GM21723 (cell line): ENCODE data around the gene CDH8.

Experiments used
- ATAC-seq: cut with Tn5 transposase; IDR thresholded peaks from one replicate; pipeline ENCODE4 v1.9.1; 2021; ENCODE audit warnings: mild to moderate bottlenecking, moderate library complexity; ENCODE audit not compliant: unreplicated experiment

The CDH8 gene

DNA sequence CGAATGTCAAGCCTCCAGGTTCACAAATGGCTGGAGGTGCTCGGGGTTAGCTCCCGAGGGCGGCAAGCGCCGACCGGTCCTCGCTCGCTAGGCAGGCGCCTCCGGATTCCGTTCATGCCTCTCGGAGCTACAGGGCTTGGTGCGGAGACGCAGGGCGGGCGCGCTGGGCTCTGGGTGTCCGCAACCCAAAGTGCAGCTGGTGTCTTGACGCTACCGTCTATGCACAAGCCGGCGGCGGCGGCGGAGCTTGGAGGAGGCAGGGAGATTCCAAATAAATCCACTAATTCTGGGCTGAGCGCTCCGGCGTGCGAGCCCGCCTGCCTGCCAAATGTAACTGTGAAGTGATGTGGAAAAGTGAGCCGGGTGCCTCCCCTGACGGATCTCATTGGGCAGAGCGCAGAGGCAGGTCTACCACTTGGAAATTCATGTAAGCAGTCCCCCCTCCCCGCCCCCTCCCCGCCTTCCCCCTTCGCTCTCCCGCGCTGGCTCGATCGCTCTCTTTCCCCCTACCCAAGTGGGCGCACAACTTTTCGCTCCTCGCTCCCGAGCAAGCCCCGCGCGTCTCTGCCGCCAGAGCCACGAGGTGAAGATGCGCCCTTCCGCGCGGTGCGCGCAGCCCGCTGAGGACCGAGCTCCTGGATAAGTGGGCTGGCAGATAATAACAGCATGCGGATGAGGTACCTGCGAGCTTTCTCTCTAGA is at the start of gene CDH8:
TSS of gene CDH8 (minus strand) at position 338 of the 701 bp plus-strand sequence. CDS start 15,035 bp downstream, outside the sequence.
- ATAC-seq: no peak

DNA sequence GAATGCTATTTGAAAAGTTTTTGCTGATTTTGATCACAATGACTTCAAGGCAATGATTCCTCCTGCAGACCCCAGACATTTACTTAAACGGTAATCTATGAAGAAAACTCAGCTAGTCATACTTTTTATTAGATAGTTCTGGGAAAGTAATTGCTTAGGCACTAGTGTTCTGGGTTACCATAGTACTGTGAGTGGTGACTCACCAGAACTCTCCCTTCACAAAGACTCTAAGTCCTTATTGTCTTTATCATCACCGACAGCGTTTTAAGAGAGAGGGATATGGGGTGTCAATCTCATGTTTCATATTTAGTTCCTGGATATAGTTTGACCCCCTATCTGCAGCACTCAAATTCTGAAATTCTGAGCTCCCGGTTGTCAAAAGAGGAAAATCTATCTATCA is 43.0 kb upstream of the CDH8 start:
- ATAC-seq: no peak

DNA sequence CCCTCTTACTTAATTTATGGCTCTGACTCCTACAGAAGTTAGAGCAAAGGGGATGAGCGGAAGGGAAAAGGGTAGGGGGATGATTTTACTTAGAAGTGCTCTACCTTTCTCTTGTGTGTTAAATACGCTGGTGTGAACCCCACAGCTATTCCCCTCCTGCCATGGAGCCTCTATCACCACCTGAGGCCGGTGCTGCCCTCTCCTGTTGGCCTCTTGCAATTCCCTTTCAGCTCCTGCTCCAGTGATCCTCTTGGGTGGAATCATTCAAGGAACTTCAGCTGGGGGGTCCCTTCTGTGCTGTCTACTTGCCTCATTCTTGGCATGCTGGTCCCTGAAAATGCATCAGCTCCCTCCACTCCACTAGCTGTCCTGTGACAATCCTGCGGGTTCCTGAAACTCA is 41.8 kb upstream of the CDH8 start:
- ATAC-seq: no peak

DNA sequence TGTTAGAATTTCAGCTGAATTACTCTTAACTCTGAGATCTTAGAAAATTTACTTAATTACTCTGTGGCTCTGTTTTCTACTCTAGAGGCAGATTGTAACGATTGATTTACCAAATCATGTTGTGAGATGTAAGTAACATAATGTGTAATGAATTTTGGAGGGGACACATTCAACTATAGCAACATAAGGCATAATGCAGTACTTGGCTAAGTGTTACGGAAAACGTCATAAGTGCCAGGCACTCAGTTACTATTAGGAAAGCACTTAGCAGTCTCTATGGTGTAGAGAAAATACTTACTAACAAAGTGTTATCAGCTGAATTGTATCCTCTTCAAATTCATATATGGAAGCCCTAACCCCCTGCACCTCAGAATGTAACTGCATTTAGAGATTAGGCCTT is 40.6 kb upstream of the CDH8 start:
- ATAC-seq: no peak

DNA sequence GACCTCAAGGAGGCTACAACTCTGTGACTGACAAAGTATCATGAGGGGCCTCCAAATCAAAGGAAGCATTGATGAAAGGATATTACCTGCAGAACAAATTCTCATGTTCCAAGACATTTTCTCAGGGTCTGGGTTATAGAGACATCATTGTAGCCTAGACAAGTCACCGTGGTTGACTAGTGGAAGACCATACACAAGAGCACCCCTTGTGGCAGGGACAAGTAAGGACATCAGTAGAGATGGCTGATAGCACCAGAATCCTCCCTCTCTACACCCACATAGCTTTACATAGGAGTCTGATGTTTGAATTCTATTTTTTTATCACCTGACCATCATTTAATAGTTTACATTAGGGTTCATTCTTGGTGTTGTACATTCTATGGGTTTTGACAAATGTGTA is 32.5 kb upstream of the CDH8 start:
- ATAC-seq: no peak

GRCh38 chr16:62067981-62068380 is 31.7 kb upstream of the CDH8 start:
- ATAC-seq: no peak

DNA sequence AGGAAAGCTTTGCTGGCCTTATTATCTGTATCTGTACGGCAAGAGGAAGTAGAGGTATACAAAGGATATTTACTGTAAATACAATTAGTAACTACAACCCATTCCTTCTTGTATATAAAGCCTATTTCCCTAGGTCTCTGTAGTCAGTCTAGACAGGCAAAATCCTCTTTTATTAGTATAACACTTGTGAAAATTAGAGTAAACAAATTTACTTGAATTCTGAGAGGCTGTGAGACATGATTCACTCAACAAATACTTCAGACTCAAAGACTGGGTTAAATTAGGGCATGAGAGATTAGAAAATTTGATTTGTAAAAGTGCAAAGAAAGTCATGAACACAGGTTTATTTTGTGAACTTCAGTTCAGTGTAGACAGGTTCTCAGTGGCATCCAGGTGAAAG is 30.9 kb upstream of the CDH8 start:
- no peak for ATAC-seq

DNA sequence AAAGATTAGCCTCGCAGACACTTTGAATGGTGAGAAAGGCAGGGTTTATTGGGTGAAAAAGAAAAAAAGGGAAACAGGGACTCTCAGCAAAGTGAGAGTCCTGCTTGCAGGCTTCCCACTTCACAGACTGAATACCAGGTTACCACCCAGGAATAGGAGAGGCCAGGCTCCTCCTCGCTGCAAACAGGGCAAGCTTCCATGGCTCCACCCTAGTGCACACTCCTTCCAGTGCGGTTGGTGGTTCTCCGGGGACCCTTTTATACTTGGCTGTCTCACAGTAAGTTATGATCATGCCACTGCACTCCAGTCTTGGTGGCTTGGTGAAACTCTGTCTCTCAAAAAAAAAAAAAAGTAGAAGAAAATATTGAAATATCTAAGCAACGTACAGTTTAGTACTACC is 30.5 kb upstream of the CDH8 start:
- no peak for ATAC-seq

DNA sequence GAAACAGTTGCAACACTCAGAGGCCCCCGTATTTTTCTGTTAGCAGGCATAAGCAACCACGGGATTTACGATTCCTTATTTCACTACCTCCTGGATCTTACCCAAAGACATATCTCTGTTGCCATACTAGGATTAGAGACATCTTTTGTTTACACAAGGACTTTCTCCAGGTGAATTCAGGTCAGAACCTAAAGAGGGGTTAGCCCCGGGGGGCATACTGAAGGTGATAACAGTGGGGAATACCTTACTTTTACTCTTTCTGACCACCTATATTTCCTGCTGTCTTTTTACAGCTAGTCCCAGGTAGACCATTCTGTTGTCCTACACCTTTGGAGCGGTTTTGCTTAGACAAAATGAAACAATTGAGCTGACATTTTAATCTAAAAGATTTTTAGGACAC is 27.9 kb upstream of the CDH8 start:
- no peak for ATAC-seq

GRCh38 chr16:62060089-62060488 is 23.9 kb upstream of the CDH8 start:
- no peak for ATAC-seq

DNA sequence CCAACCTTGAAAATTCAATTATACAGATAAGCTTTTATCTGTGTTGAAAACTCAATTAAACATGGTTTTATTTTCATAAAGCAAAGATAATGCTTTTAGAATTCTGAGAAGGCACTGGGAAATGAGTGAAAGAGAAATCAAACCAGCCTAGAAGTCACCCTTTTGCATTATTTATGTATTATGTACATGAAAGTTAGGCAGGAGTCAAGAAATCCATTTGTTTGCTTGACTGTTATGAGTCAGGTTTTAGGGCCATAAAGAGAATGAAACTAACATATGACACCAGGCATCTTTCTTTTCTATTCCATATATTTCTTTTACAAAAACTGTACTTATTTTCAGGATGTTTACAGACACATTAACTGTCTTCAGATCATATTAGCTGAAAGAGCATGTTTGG is 23.3 kb upstream of the CDH8 start:
- ATAC-seq: no peak

GRCh38 chr16:62058412-62058811 is 22.2 kb upstream of the CDH8 start:
- ATAC-seq: no peak

DNA sequence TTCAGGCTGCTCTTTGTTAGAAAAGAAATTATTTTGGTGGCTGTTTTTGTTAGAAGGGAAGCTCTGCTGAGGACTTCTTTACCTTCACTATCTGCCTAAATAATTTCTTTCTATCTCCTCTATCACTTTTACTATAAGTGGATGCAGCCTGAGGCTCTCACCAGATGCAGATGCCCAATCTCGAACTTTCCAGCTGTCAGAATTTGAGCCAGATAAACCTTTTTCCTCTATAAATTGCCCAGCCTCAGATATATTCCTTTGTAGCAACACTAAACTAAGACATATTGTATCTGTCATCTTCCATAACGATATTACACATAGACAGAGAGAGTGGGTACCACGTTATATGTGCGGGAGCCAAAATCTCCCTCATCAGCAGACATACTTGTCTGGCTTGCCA is 15.7 kb upstream of the CDH8 start:
- ATAC-seq: no peak

DNA sequence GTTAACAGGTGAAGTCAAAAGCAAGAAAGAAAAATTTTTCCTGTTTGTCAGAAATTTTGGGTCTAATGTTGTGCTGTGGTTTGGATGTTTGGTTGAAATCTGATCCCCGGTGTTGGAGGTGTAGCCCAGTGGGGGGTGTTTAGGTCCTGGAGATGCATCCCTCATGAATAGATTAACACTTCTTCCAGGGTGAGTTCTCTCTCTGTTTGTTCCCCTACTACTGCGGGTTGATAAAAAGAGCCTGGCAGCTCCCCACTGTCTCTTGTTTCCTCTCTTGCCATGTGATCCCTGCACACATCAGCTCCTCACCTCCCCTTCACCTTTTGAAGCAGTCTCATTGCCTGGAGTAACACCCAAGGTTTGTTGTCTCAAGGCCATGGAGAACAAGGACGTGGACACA is 14.6 kb upstream of the CDH8 start:
- ATAC-seq: no peak

GRCh38 chr16:62046801-62047200 is 10.6 kb upstream of the CDH8 start:
- no peak for ATAC-seq

GRCh38 chr16:62041401-62041800 is 5.2 kb upstream of the CDH8 start:
- no peak for ATAC-seq

DNA sequence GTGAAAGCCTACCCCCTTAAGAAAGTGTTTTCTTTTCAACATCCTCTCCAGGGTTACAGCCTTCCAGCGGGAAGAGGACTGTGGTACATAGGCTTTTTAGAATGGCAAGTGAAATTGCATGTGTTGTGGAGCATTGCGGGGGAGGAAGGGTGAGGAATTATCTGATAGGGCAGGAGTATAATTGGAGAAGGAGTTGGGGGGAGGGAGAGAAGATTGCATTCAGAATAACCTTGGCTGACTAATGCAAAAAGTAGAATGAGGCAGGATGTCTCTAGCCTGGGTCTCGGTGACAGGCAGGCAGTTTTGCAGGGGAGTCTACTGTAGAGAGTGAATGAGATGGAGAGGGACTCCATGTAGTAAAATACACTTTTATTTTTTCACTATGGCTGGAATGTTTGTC is 2.4 kb upstream of the CDH8 start:
- ATAC-seq: no peak

DNA sequence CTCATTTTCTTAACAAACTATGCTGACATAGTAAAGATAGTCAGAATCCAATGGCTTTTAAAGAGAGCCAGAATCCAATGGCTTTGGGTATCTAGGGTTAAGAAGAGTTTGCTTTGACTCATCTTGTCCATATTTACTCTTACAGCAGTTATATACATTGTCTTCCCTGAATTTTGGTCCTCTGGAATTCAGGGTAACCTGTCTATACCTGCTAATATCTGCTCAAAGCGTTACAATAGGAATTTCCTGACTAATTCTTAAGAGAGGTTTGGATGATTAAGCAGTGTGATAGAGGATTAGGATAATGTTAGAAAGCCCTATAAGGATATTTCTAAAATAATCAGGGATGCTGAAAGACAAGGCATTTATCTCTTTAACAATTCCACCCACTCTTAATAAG is 2.0 kb upstream of the CDH8 start:
- ATAC-seq: no peak

- ATAC-seq: no peak
These were observed 531 bp upstream of the CDH8 start for GRCh38 chr16:62036802-62037135.

DNA sequence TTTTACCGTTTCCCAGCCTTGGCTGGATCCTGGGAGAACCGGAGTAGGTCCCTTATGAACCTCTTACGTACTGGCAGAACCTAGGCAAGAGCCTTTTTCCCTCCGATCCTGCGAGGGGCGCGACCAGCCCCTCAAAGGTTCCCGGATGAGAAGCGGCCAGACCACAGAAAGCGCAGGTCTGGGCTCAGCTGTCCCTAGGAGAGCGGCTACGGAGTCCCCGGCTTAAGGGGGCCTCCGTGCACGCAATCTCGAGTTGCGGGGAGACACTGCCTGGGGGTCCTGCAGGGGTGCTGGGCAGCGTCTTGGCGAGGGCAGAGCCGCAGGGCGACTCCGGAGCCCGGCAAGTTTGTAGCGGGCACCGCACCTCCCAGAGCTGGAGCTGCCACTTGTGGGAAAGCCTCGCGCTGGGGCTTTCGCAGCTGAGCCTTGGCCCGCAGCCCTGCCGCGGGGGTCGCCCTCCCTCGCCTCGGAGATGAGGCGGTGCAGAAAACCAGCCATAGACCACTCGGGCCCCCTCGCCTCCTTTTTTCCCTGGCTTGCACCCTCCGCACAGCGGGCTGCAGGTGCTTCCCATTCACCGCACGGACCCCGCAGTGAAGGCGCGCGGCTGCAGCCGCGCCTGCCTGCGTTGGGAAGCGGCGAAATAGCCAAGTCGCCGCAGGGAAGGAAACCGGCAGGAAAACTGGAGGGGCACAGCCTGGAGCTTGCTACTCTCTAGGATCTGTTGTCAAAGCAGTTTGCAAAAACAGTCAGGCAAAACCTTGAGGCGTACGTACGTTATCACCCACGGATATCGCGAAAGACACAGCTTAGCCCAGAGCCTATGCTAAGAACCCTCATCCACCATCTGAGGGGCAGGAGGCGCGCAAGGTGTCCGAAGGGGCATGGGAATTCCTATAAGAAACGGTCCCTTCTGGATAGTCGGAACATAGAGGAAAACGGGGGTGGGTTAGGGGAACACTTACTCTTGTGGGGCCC is 834 bp downstream of the CDH8 start:
- no peak for ATAC-seq

GRCh38 chr16:62034231-62035114 is 1.8 kb downstream of the CDH8 start:
- no peak for ATAC-seq
